GM21381 (cell line): ENCODE measurements around the gene ACVR1.

Experiments
- ATAC-seq: cut with Tn5 transposase; IDR thresholded peaks from one replicate; pipeline ENCODE4 v1.9.1; 2021; ENCODE audit warnings: mild to moderate bottlenecking, moderate library complexity; ENCODE audit not compliant: unreplicated experiment

Gene ACVR1

DNA sequence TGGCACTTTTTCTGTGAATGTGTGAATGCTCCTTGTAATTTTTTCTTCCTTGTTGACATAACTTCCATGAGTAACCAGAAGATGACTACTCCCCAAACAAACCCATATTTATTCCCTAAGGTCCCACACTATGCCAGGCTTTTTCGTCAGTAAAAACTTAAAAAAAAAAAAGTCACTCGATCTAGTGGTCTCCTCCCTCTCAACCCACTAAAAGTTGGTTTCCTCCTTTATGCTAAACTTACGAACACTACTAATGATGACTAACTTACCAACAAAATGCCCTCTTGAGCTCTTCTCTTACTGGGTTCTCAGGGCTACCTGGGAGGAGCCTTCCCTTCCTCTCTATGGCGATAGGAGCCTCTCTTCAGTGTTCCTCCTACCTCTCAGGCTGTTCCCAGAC is 18.2 kb downstream of the ACVR1 start:
- no peak for ATAC-seq

DNA sequence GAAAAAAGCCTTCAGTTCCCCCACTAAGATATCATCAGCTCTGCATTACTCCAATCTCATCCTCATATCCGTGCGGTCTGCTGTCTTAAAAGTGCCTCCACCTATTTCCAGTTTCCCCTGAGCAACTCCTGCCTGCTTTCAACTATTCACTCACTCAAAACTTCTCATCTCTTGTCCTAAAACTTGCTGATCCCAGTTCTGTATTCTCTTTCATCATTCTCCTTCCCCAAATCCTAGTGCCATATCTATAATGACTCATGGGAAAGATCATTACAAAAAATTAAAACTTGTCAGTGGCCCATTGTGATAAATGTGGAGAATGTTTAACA is 20.0 kb downstream of the ACVR1 start:
- no peak for ATAC-seq

DNA sequence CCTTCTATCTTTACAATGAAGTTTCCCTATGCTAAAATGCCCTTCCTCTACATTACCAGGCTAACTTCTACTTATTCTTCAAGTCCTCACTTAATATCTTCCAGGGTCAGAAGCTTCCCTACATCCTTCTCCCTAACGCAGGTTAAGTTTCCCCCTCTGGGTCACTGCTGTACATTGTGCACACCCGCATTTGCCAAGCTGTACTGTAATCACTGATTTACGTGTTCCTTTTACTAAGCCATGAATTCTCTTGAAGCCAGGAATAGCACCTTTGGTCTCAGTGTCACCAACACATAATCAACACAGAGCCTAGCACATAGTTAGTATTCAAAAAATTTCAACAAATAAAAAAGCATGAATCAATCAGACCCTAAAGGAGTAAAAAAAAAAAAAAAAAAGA is 22.3 kb downstream of the ACVR1 start:
- ATAC-seq, result no peak

DNA sequence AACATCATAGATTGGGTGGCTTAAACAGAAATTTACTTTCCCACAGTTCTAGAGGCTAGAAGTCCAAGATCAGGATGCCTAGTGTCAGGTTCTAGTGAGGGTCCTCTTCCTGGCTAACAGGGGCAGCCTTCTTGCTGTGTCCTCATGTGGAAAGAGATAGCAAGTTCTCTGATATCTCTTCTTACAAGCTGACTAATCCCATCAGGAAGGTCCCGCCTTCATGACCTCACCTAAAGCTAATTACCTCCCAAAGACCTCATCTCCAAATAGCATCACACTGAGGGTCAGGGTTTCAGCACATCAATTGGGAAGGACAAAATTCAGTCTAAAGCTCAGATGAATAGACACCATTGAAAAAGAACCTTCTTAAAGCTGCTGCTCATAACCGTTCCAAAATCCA is 22.9 kb downstream of the ACVR1 start:
- ATAC-seq, result no peak

DNA sequence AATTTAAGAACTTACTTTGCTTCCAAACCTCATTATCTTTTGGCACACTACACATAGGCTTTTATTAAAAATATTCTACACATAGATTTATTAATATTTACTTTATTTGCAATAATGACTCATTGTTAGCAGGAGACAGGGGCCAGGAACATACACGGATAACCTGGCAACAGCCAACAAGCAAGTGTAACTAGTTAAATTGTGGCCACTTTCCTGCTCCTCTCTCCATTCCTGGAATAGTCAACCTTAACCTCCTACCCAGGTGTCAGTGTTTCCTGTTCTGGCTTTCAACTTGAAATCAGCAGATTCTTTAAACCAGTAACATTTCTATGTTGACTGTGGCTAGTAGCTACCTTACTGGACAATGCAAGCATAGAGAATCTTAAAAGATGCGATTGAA is 26.5 kb downstream of the ACVR1 start:
- no peak for ATAC-seq

DNA sequence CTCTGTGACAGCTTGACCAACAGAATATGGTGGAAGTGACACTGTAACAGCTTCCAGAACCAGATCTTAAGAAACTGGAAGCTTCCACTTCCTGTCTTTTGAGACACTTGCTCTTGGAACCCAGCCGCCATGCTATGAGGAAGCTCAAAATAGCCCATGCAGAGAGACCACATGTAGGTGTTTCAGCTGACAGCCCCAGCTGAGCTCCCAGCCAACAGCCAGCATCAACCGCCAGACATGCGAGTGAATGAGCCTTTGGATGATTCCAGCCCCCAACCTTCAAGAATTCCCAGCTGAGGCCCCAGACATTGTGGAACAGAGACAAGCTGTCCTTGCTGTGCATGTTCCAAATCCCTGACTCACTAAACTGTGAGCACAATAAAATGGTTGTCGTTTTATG is 27.9 kb downstream of the ACVR1 start:
- no peak for ATAC-seq

DNA sequence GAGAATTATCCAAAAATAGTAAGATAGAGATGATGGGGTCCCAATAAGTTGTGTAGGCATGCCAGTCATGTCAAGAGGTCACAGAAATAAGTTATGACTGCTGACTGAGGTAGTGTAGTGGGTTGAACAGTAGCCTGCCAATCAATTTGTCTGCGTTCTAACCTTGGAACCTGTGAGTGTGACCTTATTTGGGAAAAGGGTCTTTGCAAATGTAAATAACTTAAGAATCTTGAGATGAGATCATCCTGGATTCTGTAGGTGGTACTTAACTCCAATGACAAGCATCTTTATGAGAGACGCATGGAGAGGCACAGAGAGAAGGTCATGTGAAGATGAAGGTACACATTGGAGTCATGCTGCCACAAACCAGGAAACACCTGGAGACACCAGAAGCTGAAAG is 31.0 kb downstream of the ACVR1 start:
- ATAC-seq, result no peak

DNA sequence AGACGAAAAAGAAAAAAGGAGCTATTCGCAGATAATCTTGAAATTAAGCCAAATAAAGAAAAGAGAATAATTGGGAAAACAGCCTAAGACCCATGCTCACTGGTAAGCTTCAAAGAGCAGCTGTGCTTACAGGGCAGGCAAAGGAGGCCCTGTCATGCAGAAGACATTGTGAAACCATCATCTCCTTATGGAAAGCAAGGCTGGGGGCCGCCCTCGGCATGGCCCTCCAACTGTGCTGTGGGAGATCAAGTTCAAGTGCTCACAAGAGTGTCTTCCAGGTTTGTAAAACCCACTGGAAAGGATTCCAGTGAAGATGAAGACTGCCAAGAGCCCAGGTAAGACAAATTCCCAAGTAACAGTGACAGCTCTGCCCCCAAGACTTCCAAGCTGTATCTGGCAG is 32.2 kb downstream of the ACVR1 start:
- ATAC-seq, result no peak

DNA sequence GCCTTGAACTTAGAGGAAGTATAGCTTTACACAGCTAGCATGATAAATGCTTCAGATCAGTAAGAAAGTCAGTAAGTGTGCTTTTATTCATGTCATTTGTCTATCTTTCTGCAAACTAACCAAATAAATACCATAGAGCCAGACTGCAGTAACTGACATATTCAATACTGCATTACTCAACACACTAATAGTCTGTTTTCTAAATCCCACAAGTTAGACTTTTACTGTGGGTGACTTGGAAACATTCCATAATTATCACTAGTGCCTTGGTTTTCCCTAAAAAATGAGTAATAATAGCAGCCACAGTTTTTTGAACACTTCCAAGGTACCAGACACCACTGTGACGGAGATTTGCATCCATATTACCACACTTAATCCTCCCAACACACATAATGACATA is 33.0 kb downstream of the ACVR1 start:
- ATAC-seq, result no peak

DNA sequence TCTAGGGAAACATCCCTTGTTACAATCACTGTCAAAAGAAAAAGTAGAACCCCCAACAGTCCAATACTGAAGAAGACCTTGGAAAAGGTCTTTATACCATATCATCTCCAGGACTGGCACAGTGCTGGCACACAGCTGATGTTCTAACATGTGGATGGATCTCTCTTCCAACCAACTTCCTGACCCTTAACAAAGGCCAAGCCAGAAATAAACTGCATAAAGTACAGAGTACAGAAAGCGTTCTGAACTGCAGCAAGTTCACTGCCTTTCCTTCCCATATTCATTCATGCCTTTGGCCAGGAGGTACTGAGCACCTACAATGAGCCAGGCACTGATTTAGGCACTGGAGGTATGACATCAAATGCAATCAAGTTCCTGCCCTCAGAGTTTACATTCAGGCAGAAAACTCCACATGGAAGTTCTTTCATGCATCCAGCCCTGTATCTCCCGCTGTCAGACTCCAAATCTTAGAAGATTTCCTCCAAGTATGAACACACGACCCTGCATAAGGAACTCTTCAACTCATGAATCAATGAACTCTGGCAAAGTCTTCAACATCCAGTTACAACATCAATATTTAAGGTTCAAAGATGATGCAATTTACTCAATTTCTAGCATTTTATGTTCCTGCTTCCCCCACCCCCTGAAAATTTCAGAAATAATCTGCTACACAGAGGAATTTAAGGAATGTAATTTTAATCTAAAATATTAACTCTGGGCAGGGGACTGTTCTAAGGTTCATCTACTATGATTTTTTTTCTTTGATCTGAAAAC is 33.8 kb downstream of the ACVR1 start:
- no peak for ATAC-seq

DNA sequence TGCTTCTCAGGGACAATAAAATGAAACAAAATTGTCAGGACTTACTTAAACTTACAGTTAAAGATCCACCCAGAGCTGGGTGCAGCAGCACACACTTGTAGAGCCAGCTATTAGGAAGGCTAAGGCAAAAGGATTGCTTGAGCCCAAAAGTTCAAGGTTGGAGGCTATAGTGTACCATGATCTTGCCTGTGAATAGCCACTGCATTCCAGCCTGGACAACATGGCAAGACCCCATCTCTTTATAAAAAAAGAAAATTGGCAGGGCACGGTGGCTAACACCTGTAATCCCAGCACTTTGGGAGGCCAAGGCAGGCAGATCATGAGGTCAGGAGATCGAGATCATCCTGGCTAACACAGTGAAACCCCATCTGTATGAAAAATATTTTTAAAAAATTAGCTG is 34.6 kb downstream of the ACVR1 start:
- ATAC-seq, result no peak

DNA sequence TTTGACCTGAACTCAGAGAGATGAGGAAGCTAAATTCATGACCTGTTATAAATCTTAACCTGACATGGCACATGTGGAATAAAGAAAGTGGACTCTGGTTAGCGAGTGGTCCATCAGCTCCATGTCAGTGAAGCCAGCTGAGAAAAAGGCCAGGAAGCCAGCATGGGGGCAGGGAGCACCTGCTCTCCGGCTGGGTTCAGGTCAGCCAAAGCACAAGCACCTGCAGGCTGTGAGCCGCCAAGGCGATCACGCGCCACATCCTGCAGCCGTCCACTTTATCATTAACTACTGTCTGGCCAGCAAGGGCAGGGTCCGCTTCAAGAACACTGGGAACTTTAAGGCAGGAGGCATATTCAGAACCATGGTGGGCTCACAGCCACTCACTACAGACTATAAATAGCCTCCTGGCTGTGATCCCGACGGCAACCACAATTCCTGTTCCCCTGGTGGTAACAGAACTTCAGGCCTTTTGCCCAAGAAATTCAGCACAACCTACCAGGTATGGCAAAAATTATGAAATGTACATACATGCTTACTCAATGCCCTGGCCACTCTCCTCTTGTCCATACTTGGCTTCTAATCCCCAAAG is 35.5 kb downstream of the ACVR1 start:
- ATAC-seq, result no peak

DNA sequence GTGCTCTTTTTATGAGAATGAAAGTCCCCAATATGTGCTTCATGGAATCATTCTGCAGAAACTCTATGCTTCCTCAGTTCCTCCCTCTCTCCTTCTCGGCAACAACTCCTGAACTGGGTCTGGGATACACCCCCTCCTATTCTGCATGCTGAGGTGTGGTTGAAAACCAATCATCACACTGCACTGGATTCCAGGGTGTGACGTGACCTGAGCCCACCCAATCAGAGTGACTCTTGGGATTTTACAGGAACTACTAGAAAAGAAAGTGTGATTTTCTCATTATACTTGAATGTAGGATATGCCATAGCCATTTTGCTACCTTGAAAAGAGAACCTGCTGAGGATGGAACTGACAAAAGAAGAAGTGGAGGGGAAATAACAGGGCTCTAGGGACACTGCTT is 36.3 kb downstream of the ACVR1 start:
- no peak for ATAC-seq

DNA sequence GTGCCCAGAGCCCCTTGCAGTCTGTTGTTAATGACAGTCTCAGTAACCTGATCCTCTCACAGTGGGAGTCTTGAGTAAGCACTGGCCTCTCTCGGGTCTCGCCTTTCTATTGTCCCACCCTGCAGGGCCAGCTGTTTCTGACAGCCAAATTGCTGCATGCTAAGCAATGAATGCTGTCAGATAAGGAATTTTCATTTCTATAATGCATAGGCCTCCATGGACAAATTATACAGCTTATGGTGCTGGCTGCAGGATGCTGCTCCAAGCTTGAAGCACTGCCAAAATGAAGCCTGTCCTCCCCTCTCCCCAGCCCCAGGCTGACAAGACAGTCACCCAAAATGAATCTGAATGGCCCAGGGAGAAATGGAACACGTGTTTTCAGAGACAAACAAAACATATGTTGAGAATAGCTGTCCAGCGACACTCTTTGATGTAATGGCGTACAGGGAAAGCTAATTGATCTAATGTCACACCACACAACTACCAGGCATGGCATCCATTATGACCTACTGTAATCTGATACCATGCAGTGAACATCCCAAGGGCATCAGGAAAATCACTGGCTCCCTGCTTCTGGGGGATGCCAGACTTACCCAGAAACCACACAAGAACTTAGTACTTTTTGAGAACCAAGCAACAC is 36.8 kb downstream of the ACVR1 start:
- no peak for ATAC-seq

DNA sequence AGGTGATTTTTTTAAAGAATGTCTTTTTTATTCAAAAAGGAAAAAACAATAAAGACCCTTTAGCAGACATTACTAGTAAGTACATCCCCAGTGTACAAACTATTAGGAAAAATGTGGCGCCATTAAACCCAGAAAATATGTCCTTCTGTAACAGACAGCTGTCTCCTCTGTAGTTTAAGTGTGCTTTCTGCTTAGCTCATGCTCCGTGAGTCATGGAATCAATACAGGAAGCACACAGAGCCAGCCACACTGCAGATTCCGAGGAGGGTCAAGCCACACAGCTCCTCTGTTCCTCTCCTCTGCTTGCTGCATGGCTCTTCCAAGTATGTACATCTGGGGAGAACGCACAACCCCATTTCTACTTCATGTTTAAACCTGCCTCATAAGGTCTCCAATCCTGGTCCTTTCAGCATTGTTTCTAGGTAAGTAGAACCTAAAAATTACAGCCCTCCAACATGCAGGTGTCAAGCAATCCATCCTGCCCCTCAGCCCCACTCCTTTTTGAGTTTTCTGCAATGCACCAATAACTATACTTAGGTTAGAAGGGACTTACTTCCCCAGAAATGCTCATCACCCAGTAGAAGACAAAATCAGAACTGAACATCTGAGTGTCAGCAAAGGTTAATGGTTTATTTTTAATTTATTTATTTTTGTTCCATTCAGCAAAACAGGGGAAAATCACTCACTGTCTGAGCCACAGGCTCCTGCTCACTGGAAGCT is 37.5 kb downstream of the ACVR1 start:
- ATAC-seq, result no peak

DNA sequence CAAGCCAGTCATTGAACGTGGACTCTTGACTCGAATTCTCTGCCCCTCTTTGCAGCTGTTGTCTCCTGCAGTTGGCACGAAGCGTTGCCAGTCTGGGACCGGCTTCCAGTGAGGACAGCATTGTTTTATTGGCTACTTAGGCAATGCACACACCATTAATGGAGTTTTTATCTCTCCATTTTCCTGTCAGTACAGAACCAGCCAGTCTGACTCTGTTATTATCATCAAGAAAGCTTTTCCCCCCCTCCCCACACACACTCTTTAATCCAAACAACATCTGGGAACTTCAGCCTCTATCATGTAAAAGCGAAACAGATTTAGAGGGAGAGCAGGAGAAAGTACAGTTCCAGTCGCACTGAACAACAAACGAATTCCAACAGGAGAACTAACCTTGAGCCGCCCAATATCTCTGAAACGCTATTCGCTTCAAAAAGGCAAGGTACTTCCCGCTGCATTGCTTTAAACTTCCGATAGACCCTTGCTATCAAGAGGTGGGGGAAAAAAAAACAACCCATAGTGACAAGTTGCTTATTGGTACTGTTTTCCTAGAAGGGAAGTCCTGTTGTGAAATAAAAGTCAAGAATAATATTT is 38.2 kb downstream of the ACVR1 start:
- no peak for ATAC-seq

DNA sequence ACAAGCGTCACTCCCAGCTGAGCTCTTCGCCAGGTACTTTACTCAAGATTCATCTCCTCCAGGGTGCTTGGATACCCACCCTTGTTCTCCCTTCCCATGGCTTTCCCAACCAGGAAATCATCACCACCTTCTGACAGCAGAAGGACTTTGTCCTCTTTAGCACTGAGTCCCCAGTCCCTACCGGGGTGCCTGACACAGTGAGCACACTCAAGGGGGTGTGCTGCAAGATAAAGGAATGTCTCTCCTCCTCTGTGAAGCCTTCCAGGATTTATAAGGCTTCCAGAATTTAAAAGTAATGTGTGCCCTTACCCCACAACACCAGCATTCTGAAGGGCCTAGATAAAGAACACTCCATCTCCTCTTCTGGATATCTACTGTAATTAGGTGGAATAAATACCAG is 39.6 kb downstream of the ACVR1 start:
- ATAC-seq, result no peak

DNA sequence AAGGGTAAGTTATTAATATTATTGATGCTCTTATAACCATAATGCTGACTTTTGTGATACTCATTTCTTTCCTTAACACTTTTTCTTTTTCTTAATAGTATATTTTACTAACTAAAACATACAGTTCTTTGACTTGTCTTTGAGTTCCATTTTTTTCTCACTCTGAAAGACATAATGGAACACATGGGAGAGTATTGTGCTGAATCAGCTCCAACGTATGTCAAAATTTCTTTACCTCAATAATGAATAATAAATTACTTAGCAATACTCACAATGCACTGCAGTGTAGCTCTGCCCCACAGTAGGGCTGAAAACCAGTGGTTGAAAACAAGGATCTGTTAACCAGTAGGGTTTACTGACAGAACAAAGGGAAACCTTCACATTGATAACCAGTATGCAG is 40.7 kb downstream of the ACVR1 start:
- ATAC-seq, result no peak

DNA sequence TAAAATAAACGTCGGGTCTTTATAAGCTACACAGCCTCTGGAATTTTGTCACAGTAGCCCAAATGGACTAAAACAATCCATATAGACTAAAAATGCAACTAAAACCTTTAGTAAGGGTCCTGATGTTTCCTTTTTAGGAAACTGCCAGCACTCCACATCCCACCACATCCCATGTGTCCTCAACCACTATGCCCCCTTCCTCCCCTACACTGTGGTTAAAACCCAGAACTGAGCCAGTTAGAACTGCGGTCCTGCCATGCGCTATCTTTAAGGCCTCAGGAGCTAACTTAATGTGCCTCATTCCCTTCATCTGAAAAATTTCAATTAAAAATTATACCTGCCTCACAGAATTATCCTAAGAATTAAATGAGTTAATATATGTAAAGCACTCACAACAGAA is 41.1 kb downstream of the ACVR1 start:
- no peak for ATAC-seq

DNA sequence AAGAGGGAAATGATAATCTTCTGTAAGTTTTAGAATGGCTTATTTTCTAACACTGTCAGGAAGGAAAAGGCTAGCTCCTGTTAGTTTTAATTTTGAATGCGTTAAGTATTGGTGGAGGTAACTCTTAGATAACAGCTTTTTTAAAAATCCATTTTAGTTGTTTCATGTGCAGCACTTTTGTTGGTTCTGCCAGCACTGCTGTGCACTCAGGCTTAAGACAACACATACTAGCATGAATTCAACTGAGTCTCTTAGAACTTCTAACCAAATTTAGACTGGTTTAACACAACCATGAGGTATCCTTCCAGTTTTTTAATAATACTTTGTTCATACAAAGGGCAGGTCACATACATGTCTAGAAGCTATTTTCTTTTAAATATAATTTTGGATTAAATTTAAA is 42.4 kb downstream of the ACVR1 start:
- no peak for ATAC-seq

DNA sequence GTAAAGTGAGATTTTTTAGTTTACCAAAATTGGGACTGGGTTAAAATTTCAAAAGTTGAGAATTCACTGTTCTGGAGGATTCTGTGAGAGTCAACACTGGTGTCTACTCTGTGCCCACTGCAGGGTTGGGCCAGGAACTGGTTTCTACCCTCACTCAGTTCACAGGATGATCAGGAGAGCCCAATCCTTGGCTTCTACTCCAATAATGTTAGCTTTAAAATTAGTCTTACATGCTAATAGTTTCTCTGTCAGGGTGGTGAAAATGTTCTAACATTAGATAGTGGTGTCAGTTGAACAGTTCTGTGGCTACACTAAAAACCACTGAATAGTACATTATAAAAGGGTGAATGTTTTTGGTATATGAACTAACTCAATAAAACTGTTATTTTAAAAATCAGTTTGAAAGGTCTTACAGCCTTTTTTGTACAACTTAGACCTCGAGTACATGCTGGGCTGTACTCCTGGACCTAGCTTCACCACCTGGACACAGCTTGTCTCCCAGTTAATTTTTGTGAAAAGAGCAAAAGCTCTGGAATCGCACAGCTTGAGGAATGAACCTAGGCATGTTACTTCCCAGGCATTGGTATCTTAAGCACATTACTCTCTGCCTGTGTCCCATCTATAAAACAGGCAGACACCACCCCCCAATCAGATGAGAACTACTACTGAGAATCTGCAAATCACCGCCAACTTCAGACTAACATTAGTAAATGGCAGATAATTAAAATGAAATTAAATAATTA is 44.4 kb downstream of the ACVR1 start:
- no peak for ATAC-seq
